Measurements from ENCODE around the gene KCTD16. TPM values are rescaled to one million over a fixed set of nuclear protein-coding genes. Genes with fewer than 3 reads are reported as not detected.

The KCTD16 gene
- total and polyA plus RNA-seq, 11 donors, result 0.02 to 0.32 (median 0.12) TPM; not detected in 3

DNA sequence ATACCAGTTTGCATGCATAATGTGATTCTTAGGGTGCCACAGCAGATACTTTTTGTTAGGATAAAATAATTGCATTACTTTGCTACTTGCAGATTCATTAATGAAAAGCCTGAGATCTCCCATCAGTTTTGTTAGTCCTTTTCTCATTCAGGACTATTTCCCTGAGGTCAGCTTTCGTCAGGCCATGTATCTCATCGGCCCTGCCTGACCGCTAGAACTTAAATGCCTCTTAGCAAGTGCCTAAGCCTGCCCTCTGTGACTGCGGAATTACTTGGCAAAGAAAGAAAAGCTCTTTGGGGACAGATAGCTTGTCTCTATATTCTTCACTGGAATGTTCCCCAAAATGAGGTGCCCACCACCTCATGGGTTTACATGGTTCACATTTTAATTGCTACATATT lies 147.8 kb downstream of the KCTD16 start:
- WGBS, 4 donors, result 55 to 70% (median 66%) methylated on average over 4 of the region's 4 CpGs

DNA sequence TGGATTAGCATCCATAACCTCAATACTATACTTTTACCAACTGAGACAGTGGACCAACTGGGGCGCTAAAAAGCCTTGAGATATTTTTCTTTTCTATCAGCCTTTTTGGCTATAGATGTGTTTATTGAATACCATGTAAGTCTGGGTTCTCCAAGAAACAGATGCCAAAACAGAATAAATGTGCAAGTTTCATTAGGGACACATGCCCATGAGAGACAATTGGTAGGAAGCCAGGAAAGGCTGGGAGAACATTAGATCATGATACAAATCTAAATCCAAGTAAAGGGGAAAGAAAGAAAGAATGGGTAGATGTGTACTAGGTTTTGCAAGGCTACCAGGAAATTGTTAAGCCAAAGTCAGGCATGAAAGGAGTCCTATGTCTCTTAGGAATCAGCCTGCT lies 152.5 kb downstream of the KCTD16 start:
- H3K4me1 ChIP-seq, result no peaks in the 10 kb centered on the region
- H3K36me3 ChIP-seq, result no peaks in the 10 kb centered on the region
- WGBS, 4 donors, result 82 to 92% (median 87%) methylated on average over 1 of the region's 1 CpG
- no peaks in the 10 kb centered on the region for H3K9me3 ChIP-seq
- H3K27ac ChIP-seq, result no peak overlapping the region
- H3K27me3 ChIP-seq, result no peaks in the 10 kb centered on the region
- no peak overlapping the region for H3K4me3 ChIP-seq
- ATAC-seq (no peak), DNase-seq (no peak)
- TF ChIP-seq POLR2A (IDR thresholded peaks at IDR 0.05), result no peak
- TF ChIP-seq, protein P1, sequence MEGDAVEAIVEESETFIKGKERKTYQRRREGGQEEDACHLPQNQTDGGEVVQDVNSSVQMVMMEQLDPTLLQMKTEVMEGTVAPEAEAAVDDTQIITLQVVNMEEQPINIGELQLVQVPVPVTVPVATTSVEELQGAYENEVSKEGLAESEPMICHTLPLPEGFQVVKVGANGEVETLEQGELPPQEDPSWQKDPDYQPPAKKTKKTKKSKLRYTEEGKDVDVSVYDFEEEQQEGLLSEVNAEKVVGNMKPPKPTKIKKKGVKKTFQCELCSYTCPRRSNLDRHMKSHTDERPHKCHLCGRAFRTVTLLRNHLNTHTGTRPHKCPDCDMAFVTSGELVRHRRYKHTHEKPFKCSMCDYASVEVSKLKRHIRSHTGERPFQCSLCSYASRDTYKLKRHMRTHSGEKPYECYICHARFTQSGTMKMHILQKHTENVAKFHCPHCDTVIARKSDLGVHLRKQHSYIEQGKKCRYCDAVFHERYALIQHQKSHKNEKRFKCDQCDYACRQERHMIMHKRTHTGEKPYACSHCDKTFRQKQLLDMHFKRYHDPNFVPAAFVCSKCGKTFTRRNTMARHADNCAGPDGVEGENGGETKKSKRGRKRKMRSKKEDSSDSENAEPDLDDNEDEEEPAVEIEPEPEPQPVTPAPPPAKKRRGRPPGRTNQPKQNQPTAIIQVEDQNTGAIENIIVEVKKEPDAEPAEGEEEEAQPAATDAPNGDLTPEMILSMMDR (IDR thresholded peaks at IDR 0.05), result no peak
- intact Hi-C loops (cut with DNase I), result no loop called here

More for the DNA sequence above, 147.8 kb downstream of the KCTD16 start:
- H3K4me3 ChIP-seq, result no peak overlapping the region
- DNase-seq, result no peak
- no peaks in the 10 kb centered on the region for H3K27me3 ChIP-seq
- H3K4me1 ChIP-seq, result no peaks in the 10 kb centered on the region
- no peaks in the 10 kb centered on the region for H3K36me3 ChIP-seq
- intact Hi-C loops (cut with DNase I), result no loop called here
- no peak overlapping the region for H3K27ac ChIP-seq
- H3K9me3 ChIP-seq, result no peaks in the 10 kb centered on the region
- no peak for ATAC-seq
- TF ChIP-seq, protein P1 (IDR thresholded peaks at IDR 0.05), result no peak
- no peak for TF ChIP-seq POLR2A (IDR thresholded peaks at IDR 0.05)

DNA sequence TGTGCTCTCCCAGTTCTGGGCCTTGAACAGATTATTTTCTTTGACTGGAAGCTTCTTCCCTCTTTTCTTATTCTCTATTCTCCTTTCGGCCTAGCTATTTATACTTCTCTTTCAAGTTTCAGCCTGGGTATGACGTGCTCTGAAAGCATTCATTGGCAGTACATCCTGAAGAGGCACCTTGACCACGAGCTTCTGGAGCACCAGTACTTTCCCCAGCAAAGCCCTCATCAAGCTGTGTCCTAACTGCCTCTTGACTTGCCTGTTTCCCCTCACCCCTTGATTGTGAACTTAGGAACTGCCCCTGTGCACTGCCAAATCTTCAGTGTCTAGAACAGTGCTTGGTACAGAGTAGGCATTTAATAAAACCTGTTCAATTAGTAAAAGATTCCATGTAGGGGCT lies 154.9 kb downstream of the KCTD16 start:
- DNase-seq, result no peak
- ATAC-seq, result peak in 1 of 4 donors; percentile 45
- Histone ChIP-seq H3K9me3 (no peaks in the 10 kb centered on the region), H3K36me3 (no peaks in the 10 kb centered on the region), H3K4me1 (no peaks in the 10 kb centered on the region), H3K27me3 (no peaks in the 10 kb centered on the region), H3K27ac (no peak overlapping the region), H3K4me3 (no peak overlapping the region)
- intact Hi-C loops (cut with DNase I), result no loop called here
- 56 to 77% (median 62%) methylated on average over 3 of the region's 3 CpGs for WGBS, 4 donors
- TF ChIP-seq, protein P1 (IDR thresholded peaks at IDR 0.05), result no peak
- TF ChIP-seq POLR2A (IDR thresholded peaks at IDR 0.05), result no peak

DNA sequence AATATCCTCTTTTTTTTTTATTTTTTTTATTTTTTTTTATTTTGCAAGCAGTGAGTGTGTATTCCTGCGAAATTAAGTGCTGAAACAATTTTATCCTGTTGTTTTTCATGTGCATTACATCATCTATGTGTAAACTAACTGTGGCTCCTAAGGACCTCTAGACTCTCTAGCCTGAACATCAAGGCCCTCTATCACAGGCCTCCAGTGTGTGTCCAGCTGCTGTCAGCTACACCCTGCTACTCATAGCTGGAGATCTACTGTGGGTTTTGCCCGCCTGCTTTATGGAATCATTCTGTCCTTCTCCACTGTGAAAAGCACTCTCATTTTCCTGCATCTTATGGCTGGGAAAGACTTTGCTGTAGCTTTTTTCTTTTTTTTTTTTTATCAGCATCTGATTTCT lies 157.8 kb downstream of the KCTD16 start:
- DNase-seq (no peak), ATAC-seq (no peak)
- TF ChIP-seq, protein P1 (IDR thresholded peaks at IDR 0.05), result no peak
- TF ChIP-seq POLR2A (IDR thresholded peaks at IDR 0.05), result no peak
- intact Hi-C loops (cut with DNase I), result no loop called here
- 56 to 64% (median 62%) methylated on average over 2 of the region's 2 CpGs for WGBS, 4 donors
- H3K4me3 ChIP-seq, result no peak overlapping the region
- no peak overlapping the region for H3K27ac ChIP-seq
- no peaks in the 10 kb centered on the region for H3K4me1 ChIP-seq
- no peaks in the 10 kb centered on the region for H3K9me3 ChIP-seq
- H3K27me3 ChIP-seq, result no peaks in the 10 kb centered on the region
- no peaks in the 10 kb centered on the region for H3K36me3 ChIP-seq

Measured in heart left ventricle (tissue), 16 donors.